AG09319 (cell line): Measurements from ENCODE around the gene PTAR1.
A peak's percentile ranks its signal among the peaks of the same experiment; 100 is the strongest.

Source experiments
- DNase-seq: peaks from one replicate; pipeline ENCODE4 v3.0.0-alpha.2; 2010; ENCODE audit warnings: low read depth; ENCODE audit errors: extremely low read depth
- TF ChIP-seq, protein P1 (sequence below): IDR thresholded peaks from 2 replicates; pipeline ENCODE4 v1.5.1; 2011; ENCODE audit warnings: low read depth, mild to moderate bottlenecking, inconsistent platforms, low read length, moderate library complexity

The PTAR1 gene

DNA sequence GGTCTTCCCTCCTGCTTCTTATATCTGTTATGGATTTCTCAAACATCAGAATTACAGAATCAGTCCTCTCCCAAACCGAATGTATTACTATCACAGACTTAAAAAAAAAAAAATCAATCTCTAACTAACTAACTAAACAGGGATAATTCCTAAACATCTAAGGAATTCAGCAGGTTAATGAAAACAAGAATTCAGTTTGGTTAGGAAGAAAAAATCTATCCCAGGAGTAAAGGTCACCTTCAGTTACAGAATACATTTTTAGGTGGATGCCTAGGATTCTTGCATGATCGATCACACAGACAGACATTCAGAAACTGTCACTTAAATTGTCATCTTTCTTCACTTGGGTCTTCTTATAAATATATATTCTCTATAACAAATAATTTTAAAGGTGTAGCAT is 11.5 kb downstream of the PTAR1 start:
- TF ChIP-seq, protein P1, sequence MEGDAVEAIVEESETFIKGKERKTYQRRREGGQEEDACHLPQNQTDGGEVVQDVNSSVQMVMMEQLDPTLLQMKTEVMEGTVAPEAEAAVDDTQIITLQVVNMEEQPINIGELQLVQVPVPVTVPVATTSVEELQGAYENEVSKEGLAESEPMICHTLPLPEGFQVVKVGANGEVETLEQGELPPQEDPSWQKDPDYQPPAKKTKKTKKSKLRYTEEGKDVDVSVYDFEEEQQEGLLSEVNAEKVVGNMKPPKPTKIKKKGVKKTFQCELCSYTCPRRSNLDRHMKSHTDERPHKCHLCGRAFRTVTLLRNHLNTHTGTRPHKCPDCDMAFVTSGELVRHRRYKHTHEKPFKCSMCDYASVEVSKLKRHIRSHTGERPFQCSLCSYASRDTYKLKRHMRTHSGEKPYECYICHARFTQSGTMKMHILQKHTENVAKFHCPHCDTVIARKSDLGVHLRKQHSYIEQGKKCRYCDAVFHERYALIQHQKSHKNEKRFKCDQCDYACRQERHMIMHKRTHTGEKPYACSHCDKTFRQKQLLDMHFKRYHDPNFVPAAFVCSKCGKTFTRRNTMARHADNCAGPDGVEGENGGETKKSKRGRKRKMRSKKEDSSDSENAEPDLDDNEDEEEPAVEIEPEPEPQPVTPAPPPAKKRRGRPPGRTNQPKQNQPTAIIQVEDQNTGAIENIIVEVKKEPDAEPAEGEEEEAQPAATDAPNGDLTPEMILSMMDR: no peak
- DNase-seq: no peak

DNA sequence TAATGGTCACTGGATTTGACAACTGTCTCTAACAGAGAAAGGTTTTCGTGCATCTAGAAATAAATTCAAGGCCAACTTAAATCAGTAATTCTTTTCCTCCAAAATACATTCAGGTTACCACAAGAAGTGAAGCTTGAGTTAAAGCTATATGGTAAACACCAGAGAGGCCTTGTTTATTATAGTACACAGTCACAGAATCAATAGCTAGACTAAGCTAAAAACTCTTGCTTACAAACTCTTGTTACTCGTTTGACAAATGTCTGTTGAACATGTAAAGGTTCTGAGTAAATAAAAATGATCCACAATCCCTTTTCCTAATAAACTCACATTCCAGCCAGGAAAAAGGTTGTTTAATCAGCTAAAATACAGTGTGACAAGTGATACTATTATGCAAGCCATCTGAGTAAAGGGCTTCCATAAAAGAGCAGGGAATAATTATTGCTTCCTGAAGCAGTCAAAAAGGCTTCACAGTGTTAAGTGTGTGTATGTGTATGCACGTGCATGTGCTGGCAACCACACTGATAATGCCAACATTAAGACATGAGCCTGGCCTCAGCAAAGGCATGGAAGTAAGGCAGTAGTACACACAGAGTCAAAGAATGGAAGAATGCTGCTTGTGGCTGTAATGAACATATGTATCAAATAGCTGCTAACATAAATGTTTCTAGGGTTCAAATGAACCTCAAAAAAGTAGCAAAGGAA is 12.8 kb downstream of the PTAR1 start:
- no peak for DNase-seq
- TF ChIP-seq, protein P1: no peak

DNA sequence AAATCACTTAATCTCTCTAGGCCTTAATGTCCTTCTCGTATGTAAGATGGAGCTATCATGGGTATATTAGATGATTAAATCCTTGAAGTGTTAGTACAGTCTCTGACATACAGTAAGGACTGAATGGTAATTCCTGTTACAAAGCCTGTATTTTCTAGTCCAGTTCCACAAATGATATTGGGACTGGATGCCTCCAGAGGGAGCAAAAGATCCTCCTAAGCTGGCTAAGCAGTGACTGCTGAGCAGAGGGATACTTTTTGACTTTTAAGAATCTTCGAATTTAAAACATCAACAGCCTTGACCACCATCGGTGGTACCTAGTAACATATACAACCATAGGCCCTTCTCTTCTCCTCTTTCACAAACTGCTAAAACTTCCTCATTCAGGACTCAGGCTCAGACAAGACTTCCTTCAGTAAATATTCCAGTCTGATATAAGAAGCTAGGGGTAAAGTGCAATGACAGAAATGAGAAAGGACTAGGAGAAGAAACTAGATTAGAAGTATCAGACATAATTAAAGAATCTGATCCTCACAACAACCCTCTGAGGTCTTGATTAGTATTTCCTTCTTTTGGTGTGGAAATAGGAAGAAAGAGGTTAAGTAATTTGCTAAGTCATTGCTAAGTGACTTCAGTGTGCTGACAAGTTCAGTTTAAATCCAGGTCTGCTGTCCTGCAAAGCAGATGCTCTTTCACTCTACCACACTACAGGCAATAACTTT is 13.9 kb downstream of the PTAR1 start:
- DNase-seq: no peak

DNA sequence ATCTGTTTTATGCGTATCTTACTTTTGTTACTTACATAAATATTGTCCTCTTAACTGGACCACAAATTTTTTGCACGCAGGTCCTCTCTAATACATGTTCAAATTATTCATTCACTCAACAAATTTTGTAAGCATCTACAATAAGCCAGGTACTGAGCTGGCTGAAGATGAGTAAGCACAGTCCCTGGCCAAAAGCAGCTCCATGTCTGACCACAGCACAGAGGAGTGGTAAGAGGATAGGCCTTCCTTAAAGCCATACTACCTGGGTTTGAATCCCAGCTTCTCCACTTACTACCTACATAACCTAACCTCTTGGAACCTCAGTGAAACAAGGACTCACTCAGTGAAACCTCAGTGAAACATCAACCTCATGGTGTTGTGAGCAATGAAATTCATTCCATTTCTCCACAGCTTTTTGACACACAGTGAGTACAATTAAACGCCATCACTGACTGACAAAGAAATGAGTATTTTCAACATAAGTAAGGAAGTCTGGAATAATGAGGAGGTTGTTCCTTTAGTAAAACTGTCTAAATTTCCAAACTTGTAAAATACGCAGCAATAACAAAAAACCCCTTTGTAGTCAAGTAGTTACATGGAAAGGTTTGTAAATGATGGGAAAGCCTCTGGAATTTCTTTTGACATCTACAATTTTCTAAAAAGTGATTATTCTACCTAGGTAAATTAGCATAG is 15.0 kb downstream of the PTAR1 start:
- TF ChIP-seq, protein P1: no peak
- DNase-seq: no peak

More for the DNA sequence above, 13.9 kb downstream of the PTAR1 start:
- TF ChIP-seq, protein P1: peak; percentile 34

DNA sequence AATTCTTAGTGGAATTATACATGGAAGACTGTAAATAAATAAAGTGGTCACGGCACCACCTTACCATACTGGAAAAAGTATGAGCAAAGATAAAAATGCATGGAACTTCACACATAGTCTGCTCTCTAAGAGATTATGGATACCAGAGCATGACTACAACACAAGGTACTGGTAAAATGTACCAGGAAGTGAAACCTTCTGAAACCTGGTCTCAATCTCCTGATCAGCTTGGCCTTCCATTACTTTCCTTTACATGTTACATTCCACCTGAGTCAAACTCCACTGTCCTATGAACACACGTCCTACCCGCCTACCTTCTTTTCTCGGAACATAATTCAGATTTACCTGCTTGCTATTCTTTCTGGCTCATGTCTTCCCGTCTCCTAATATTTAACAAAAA is 15.9 kb downstream of the PTAR1 start:
- no peak for DNase-seq
- TF ChIP-seq, protein P1: no peak

DNA sequence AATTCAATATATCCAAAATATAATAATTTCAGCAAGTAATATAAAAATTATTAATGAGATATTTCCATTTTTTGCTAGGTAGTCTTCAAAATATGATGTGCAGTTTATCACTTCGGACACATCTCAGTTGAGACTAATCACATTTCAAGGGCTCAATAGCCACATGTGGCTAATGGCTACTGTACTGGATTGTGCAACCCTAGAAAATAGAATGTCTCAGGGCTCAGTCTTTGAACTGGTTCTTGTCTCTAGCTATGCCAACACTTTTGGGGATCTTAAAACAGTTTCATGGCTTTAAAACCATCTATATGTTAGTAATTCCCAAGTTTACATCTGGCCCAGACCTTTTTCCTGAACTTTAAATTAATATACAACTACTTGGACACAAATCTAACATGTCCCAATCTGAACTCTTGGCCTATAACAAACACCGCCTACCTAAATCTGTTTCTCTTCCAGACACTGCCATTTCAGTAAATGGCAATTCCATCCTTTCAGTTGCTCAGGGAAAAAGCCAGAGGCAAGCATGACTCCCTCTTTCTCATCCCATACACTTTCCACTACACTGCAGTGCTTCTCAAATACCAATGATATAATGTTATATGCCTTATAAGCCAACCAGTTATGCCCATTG is 18.8 kb downstream of the PTAR1 start:
- TF ChIP-seq, protein P1: no peak
- DNase-seq: no peak
